ENCODE results near the gene NOD2.

Gene NOD2

GRCh38 chr16:50733468-50733867 lies 40.1 kb downstream of the NOD2 start:
- Histone ChIP-seq H3K4me3 (ENCODE audit: low read depth, low read length) (no peak overlapping the region), H3K9me3 (ENCODE audit: severe bottlenecking) (no peaks in the 10 kb centered on the region), H3K27me3 (ENCODE audit: insufficient read depth, low read depth, severe bottlenecking) (peaks cover 19% of the 10 kb centered on the region), H3K36me3 (no peaks in the 10 kb centered on the region), H3K27ac (no peak overlapping the region)
- TF ChIP-seq CTCF (IDR thresholded peaks at IDR 0.05; ENCODE audit: low read depth, low read length) = no peak
- DNase-seq = no peak

GRCh38 chr16:50735629-50736122 lies 42.3 kb downstream of the NOD2 start:
- Histone ChIP-seq H3K9me3 (ENCODE audit: severe bottlenecking) (no peaks in the 10 kb centered on the region), H3K4me3 (ENCODE audit: low read depth, low read length) (no peak overlapping the region), H3K36me3 (no peaks in the 10 kb centered on the region), H3K27ac (no peak overlapping the region), H3K27me3 (ENCODE audit: insufficient read depth, low read depth, severe bottlenecking) (peaks cover 25% of the 10 kb centered on the region)
- no peak for DNase-seq
- no peak for TF ChIP-seq CTCF (IDR thresholded peaks at IDR 0.05; ENCODE audit: low read depth, low read length)

- no peak for DNase-seq
- no peaks in the 10 kb centered on the region for H3K36me3 ChIP-seq
- no peaks in the 10 kb centered on the region for H3K9me3 ChIP-seq (ENCODE audit: severe bottlenecking)
- peaks cover 25% of the 10 kb centered on the region for H3K27me3 ChIP-seq (ENCODE audit: insufficient read depth, low read depth, severe bottlenecking)
- no peak overlapping the region for H3K27ac ChIP-seq
- H3K4me3 ChIP-seq (ENCODE audit: low read depth, low read length) = no peak overlapping the region
- TF ChIP-seq CTCF (IDR thresholded peaks at IDR 0.05; ENCODE audit: low read depth, low read length) = no peak
Observed at GRCh38 chr16:50736448-50736847, 43.0 kb downstream of the NOD2 start.

GRCh38 chr16:50737420-50737959 lies 44.1 kb downstream of the NOD2 start:
- no peak for DNase-seq
- no peaks in the 10 kb centered on the region for H3K9me3 ChIP-seq (ENCODE audit: severe bottlenecking)
- no peak overlapping the region for H3K27ac ChIP-seq
- TF ChIP-seq CTCF (IDR thresholded peaks at IDR 0.05; ENCODE audit: low read depth, low read length) = no peak
- no peak overlapping the region for H3K4me3 ChIP-seq (ENCODE audit: low read depth, low read length)
- H3K27me3 ChIP-seq (ENCODE audit: insufficient read depth, low read depth, severe bottlenecking) = peaks cover 25% of the 10 kb centered on the region
- no peaks in the 10 kb centered on the region for H3K36me3 ChIP-seq

GRCh38 chr16:50739031-50739430 lies 45.6 kb downstream of the NOD2 start:
- Histone ChIP-seq H3K4me3 (ENCODE audit: low read depth, low read length) (no peak overlapping the region), H3K27me3 (ENCODE audit: insufficient read depth, low read depth, severe bottlenecking) (peaks cover 25% of the 10 kb centered on the region), H3K36me3 (no peaks in the 10 kb centered on the region), H3K9me3 (ENCODE audit: severe bottlenecking) (no peaks in the 10 kb centered on the region), H3K27ac (no peak overlapping the region)
- DNase-seq = no peak
- TF ChIP-seq CTCF (IDR thresholded peaks at IDR 0.05; ENCODE audit: low read depth, low read length) = no peak

- Histone ChIP-seq H3K36me3 (peaks cover 3% of the 10 kb centered on the region), H3K27me3 (ENCODE audit: insufficient read depth, low read depth, severe bottlenecking) (peaks cover 25% of the 10 kb centered on the region), H3K9me3 (ENCODE audit: severe bottlenecking) (no peaks in the 10 kb centered on the region), H3K4me3 (ENCODE audit: low read depth, low read length) (no peak overlapping the region), H3K27ac (no peak overlapping the region)
- no peak for DNase-seq
- TF ChIP-seq CTCF (IDR thresholded peaks at IDR 0.05; ENCODE audit: low read depth, low read length) = no peak
Observed at GRCh38 chr16:50740736-50741135, 47.3 kb downstream of the NOD2 start.

Data from WERI-Rb-1 (cell line).